ENCODE results near the gene KIRREL1. TPM values are rescaled to one million over a fixed set of nuclear protein-coding genes. Genes with fewer than 3 reads are reported as not detected.

Gene KIRREL1
- total and polyA plus RNA-seq, 7 donors, result 0.92 to 57.0 (median 29.0) TPM

DNA sequence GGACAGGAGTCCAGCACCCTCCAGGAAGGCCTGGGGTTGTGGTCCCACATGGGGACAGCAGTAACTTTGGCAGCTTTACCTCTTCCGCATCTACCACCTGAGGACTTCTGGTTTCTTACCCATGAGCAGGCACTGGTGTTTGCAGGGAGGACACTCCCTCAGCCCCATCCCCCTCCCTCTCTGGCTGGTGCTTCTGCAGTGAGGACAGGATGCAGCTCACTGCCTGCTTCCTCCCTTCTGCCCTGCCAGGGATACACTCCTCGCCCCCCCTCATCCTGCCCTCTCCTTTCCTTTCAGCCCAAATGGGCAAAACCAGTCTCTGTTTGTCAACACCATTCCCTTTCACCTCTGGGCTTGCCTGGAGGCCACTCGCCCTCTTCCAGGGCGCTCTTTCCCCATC is 62.4 kb downstream of the KIRREL1 start:
- Histone ChIP-seq H3K27me3 (no peaks in the 10 kb centered on the region), H3K4me3 (no peak overlapping the region)
- intact Hi-C loops (cut with DNase I), result no loop called here

DNA sequence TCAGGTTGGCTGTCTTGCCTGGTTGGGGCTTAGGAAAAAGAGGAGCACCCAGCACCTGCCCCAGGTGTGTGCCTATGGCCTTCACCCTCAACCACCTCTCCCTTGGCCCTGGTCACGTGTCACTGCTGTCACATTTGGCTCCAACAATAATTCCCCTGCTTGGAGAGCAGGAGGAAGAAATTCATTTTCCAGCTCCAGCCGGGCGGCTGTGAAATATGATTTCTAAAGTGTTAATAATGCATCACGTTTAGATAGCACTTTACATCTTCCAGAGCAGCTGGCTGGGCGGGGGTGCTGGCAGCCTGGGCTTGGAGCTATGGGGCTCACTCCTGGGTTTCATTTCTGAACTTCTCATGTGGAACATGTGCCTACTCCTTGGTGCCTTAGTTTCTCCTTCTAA is 63.1 kb downstream of the KIRREL1 start:
- no peak overlapping the region for H3K4me3 ChIP-seq
- TF ChIP-seq, protein P1, sequence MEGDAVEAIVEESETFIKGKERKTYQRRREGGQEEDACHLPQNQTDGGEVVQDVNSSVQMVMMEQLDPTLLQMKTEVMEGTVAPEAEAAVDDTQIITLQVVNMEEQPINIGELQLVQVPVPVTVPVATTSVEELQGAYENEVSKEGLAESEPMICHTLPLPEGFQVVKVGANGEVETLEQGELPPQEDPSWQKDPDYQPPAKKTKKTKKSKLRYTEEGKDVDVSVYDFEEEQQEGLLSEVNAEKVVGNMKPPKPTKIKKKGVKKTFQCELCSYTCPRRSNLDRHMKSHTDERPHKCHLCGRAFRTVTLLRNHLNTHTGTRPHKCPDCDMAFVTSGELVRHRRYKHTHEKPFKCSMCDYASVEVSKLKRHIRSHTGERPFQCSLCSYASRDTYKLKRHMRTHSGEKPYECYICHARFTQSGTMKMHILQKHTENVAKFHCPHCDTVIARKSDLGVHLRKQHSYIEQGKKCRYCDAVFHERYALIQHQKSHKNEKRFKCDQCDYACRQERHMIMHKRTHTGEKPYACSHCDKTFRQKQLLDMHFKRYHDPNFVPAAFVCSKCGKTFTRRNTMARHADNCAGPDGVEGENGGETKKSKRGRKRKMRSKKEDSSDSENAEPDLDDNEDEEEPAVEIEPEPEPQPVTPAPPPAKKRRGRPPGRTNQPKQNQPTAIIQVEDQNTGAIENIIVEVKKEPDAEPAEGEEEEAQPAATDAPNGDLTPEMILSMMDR (IDR thresholded peaks at IDR 0.05), result no peak
- TF ChIP-seq POLR2A (IDR thresholded peaks at IDR 0.05) (no peak), EP300 (IDR thresholded peaks at IDR 0.05) (no peak), POLR2AphosphoS5 (IDR thresholded peaks at IDR 0.05) (no peak)
- peaks cover 0 to 52% (median 49%) of the 10 kb centered on the region in 4 donors for H3K4me1 ChIP-seq
- no peaks in the 10 kb centered on the region for H3K27me3 ChIP-seq
- no peaks in the 10 kb centered on the region for H3K36me3 ChIP-seq
- intact Hi-C loops (cut with DNase I), result no loop called here
- H3K27ac ChIP-seq, result no peak overlapping the region
- H3K9me3 ChIP-seq, result no peaks in the 10 kb centered on the region
- no peak for DNase-seq
- WGBS, 2 donors, result 59 to 67% methylated on average over 5 of the region's 5 CpGs

More for the DNA sequence above, 62.4 kb downstream of the KIRREL1 start:
- H3K9me3 ChIP-seq, result no peaks in the 10 kb centered on the region
- peaks cover 0 to 52% (median 49%) of the 10 kb centered on the region in 4 donors for H3K4me1 ChIP-seq
- H3K27ac ChIP-seq, result no peak overlapping the region
- TF ChIP-seq, protein P1 (IDR thresholded peaks at IDR 0.05), result no peak
- TF ChIP-seq POLR2AphosphoS5 (IDR thresholded peaks at IDR 0.05) (no peak), POLR2A (IDR thresholded peaks at IDR 0.05) (no peak), EP300 (IDR thresholded peaks at IDR 0.05) (no peak)
- WGBS, 2 donors, result 61 to 90% methylated on average over 4 of the region's 4 CpGs
- no peak for DNase-seq
- H3K36me3 ChIP-seq, result no peaks in the 10 kb centered on the region

- no peaks in the 10 kb centered on the region for H3K27me3 ChIP-seq
- peaks cover 0 to 52% (median 45%) of the 10 kb centered on the region in 4 donors for H3K4me1 ChIP-seq
- H3K36me3 ChIP-seq, result no peaks in the 10 kb centered on the region
- DNase-seq, result no peak
- H3K27ac ChIP-seq, result no peak overlapping the region
- intact Hi-C loops (cut with DNase I), result no loop called here
- H3K4me3 ChIP-seq, result no peak overlapping the region
- TF ChIP-seq EP300 (IDR thresholded peaks at IDR 0.05) (no peak), POLR2A (IDR thresholded peaks at IDR 0.05) (no peak), POLR2AphosphoS5 (IDR thresholded peaks at IDR 0.05) (no peak)
- TF ChIP-seq, protein P1 (IDR thresholded peaks at IDR 0.05), result no peak
- H3K9me3 ChIP-seq, result no peaks in the 10 kb centered on the region
- 87 to 89% methylated on average over 10 of the region's 10 CpGs for WGBS, 2 donors
Measured at GRCh38 chr1:158058237-158058985, 65.0 kb downstream of the KIRREL1 start.

- no peaks in the 10 kb centered on the region for H3K27me3 ChIP-seq
- no peaks in the 10 kb centered on the region for H3K9me3 ChIP-seq
- 50 to 61% methylated on average over 4 of the region's 4 CpGs for WGBS, 2 donors
- H3K4me3 ChIP-seq, result no peak overlapping the region
- intact Hi-C loops (cut with DNase I), result no loop called here
- H3K4me1 ChIP-seq, result peaks cover 0 to 42% (median 40%) of the 10 kb centered on the region in 4 donors
- TF ChIP-seq POLR2A (IDR thresholded peaks at IDR 0.05), result no peak
- no peak for TF ChIP-seq EP300 (IDR thresholded peaks at IDR 0.05)
- TF ChIP-seq, protein P1 (IDR thresholded peaks at IDR 0.05), result no peak
- no peak for TF ChIP-seq POLR2AphosphoS5 (IDR thresholded peaks at IDR 0.05)
- H3K27ac ChIP-seq, result no peak overlapping the region
- DNase-seq, result no peak
- H3K36me3 ChIP-seq, result no peaks in the 10 kb centered on the region
Measured at GRCh38 chr1:158059984-158060383, 66.5 kb downstream of the KIRREL1 start.
